GM19438 (cell line): Measurements from ENCODE around the gene GIPC1.
"Not testable (repeated sequence)": the region's sequence is repeated elsewhere in the genome, so short reads cannot be mapped to it uniquely, and the experiment has no call there.

Experiments used
- ATAC-seq: cut with Tn5 transposase; IDR thresholded peaks from one replicate; pipeline ENCODE4 v1.9.1; 2021; ENCODE audit warnings: low read depth; ENCODE audit not compliant: unreplicated experiment

GIPC1 gene, protein sequence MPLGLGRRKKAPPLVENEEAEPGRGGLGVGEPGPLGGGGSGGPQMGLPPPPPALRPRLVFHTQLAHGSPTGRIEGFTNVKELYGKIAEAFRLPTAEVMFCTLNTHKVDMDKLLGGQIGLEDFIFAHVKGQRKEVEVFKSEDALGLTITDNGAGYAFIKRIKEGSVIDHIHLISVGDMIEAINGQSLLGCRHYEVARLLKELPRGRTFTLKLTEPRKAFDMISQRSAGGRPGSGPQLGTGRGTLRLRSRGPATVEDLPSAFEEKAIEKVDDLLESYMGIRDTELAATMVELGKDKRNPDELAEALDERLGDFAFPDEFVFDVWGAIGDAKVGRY

DNA sequence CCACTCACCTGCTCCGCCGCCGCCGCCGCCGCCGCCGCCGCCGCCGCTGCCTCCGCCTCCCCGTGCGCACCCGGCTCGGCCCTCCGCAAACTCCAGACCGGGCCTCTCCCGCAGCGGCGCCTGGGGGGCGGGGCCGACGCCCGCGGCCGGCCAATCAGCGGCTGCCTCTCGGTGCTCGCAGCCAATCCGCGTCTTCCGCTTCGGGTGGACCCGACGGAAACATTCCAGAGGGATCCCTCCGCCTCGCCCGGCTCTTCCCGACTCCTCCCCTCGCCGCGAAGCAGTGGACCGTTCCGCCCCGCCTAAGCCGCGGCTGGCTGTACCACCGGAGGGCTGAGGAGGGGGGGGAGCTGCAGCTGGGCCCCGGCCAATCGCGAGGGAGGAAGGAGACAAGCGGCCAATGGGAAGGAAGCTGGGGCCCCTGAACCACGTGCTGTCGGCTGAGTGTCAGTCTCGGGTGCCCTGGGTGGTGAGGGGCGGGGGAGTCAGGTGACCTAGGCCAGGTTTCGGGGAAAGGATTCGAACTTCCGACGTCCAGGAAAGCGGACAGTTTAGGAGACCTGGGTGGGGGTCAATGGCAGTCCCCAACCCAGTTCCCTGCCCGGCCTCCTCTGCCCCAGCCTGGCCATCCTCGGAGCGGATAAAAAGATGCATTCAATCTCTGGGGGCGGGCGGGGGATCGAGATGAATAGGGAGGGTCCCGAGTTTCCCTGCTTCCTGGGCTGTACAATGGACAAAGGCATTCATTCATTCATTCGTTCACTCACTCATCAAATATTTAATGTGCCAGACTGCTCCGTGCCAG lies at the start of gene GIPC1:
Gene GIPC1, minus strand, starts transcription at position 99 of the 805 bp plus-strand sequence. CDS start 13,151 bp downstream, outside the sequence.
- ATAC-seq = peak; percentile 76

DNA sequence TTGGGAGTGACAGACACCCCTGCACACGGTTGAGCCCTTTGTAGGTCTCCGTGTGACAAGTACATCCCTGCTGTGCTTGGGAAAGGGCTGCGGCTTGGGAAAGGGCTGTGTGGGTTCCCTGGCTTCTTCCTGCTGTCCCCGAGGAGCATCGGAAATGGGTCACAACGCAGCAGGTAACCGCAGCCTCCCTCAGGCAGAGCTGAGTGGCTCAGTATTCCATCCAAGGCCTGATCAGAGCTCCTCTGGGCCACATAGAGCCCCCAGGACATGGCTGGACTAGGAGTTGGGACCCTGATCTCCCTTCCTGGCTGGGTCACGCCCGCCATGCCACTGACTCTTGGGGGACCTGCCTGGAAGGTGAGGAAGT lies 49.8 kb upstream of the GIPC1 start:
- ATAC-seq = no peak

DNA sequence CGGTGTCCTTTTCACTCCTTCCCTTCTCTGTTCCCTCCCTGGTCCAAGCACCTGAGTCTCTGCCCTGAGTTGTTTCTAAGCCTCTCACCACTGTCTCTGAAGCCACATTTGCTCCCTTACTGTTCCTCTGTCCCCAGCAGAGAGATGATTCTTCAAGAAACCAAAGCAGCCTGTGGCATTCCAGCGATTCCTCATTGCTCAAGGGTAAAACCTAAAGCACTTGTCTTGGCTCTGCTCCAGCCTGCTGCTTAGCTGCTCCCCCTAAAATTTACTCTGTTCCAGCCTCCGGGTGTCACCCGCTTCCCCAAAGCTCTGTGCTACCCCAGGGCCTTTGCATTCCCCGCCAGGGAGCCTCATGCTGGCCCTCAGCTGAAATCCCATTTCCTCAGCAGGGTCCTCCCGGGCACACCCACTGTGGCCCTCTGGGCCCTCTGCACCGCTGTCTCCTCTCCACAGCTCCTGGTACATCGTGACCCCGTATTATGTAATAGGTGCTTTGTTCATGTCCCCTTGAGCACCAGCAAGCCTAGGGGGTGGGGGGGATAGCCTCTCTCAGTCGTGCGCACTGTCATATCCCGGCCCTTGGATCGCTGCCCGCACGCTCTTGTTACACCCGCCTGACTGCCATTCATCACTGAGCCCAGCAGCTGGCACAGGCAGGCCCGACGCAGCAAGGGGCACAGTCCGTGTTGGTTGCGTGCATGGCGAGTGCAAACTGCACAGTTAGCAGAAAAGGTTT lies 49.2 kb upstream of the GIPC1 start:
- no peak for ATAC-seq

DNA sequence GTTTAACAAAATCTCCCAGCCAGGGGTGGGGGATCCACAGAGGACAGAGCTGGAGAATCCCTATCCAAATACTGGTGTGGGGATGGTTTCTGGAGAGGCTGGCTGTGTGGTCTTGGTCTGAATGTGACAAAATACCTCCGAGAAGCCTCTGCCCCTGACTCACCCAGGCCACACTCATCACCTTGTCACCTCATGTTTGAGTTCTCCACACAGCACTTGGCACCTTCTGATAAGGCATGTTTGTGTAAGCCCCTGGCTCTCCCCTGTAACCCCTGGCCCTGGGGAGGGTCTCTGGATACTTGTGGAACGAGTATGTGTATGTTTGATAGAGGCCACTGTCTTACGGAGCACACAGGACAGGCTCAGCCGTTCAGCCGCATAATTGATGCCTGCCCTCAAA lies 48.1 kb upstream of the GIPC1 start:
- ATAC-seq = no peak

DNA sequence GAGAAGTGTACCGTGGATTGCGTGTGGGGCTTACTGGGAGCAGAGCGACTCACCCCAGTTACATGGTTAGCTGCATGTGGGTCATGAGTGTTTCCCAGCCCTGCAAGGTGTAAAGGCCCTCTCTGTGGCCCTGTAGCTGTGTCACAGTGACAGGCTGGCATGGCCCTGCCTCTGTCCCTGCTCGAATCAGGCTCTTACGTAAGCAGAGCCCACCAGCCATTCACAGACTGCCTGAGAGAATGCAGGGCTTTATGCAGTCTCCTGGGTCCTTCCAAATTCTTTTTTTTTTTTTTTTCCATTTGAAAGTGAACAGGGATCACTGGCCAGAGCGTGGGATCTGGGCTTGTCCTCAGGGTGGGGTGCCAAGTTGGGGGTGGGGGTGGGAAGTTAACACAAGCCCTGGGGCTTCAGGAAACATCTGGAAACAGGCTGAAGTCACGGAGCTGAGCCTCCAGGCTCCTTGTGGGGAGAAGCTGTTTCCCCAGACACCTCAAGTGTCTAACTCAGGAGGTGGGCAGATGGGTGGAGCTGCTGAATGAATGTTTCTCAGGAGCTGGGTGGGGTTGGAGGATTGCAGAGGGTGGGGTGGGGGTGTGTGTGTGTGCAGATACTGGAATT lies 46.9 kb upstream of the GIPC1 start:
- ATAC-seq = no peak

DNA sequence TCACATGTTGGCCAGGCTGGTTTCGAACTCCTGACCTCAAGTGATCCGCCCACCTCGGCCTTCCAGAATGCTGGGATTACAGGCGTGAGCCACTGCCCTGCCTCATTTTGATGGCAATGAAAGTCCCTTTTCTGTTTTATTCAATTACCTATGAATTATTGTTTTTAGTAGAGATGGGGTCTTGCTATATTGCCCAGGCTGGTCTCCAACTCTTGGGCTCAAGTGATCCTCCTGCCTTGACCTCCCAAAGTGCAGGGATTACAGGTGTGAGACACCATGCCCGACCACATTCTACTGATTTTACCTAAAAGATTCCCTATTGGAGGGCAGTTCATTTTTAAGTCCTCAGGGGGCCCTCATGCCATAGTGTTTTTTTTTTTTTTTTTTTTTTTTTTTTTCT lies 46.1 kb upstream of the GIPC1 start:
- ATAC-seq = not testable (repeated sequence)

DNA sequence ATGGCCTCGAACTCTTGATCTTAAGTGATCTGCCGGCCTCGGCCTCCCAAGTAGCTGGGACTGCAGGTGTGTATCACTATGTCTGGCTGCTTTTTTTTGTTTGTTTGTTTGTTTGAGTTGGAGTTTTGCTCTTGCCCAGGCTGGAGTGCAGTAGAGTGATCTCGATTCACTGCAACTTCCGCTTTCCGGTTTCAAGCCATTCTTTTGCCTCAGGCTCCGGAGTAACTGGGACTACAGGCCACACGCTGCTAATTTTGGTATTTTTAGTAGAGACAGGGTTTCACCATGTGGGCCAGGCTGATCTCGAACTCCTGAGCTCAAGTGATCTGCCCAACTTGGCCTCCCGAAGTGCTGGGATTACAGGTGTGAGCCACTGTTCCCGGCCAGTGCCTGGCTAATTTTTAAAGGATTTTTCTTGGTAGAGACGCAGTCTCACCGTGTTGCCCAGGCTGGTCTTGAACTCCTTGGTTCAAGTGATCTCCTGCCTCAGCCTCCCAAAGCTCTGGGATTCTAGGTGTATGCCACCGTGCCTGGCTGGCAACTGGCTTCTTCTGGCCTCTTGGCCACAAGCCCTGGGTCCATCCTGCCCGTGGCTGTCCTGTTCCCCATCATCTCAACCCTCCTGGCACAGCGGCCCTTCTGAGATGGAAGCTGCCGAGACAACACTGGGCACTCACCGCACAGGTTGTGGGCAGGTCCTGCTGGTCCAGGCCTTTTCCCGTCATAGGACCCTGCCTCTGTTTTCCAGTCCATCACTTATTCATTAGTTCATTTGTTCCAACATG lies 45.0 kb upstream of the GIPC1 start:
- ATAC-seq = no peak

DNA sequence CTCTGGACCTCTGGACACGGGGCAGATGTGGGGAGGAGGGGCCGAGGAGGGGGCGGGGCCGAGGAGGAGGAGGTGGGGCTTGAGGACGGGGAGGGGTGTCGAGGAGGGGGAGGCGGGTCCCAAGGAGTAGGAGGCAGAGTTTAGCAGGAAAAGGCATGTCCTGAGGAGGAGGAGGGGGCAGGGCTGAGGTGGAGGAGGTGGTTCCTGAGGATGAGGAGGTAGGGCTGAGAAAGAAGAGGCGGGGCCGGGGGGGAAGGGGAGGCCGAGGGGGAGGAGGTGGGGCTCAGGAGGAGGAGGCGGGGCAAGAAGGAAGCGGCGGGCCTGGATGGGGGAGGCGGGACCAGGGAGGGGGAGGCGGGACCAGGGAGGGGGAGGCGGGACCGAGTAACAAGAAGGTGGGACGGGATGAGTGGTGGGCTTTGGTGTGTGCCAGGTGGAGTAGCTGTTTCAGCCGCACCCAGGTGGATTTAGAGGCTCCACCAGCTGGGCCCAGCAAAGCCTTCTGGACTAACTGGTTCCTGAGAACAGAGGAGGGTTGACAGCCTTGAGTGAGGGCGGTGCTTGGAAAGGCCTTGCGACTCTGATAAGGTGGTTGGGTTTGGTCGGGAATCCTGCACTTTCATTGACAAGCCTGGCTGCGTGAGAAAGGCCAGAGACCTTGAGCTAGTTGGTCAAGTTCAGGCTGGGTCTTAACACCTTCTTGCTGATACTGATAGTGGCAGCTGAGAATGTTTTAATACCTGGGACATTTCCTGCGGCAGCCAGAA lies 41.2 kb upstream of the GIPC1 start:
- no peak for ATAC-seq

DNA sequence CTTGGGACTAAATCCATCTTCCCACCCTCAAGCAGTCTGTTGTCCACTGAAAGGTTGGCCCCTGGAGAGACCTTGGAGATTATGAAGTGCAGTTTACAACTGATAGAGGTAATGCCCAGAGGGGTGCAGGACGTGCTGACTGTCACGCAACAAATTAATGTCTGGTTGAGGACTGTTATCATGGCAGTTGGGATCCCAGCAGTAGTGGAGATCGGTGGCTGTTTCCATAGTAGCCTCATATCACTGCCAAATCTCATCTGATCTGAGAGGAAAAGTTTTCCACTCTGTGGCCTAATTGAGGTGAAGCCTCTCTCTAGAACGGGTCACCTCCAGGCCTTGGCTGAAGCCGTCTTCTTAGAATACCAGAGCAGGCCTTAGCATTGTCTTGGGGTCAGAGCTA lies 37.5 kb upstream of the GIPC1 start:
- ATAC-seq = no peak

DNA sequence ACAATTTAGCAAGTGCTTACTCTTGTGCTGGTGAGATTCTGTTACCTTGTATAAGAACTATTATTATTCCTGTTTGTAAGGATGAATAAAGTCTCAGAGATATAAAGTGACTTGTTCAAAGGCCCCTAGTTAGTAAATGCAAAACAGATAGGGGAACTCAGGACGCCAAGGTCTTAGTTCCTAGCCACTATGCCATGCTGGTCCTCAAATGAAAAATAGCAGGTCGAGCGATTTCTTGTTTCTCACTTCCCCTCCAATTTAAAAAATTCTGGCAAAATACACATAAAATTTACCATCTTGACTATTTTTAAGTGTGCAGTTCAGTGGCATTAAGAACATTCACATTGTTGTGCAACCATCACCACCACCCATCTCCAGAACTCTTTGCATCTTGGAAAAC lies 34.6 kb upstream of the GIPC1 start:
- no peak for ATAC-seq

DNA sequence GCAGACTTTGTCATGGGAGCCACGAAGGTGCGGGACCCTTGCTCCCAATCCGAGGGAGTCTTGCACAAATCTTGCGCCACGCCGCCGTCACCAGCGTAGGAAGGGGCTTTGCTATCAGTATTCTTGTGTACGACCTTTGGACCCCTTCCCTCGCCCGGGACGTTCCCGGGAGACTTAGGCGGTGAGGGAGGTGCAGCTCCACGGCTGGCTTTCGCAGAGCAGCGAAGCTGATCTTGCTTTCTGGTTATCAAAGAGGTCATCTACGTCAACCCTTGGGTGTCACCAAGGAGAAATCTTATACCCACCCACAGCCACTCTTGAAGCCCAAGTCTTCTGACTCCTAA lies 34.0 kb upstream of the GIPC1 start:
- ATAC-seq = no peak

DNA sequence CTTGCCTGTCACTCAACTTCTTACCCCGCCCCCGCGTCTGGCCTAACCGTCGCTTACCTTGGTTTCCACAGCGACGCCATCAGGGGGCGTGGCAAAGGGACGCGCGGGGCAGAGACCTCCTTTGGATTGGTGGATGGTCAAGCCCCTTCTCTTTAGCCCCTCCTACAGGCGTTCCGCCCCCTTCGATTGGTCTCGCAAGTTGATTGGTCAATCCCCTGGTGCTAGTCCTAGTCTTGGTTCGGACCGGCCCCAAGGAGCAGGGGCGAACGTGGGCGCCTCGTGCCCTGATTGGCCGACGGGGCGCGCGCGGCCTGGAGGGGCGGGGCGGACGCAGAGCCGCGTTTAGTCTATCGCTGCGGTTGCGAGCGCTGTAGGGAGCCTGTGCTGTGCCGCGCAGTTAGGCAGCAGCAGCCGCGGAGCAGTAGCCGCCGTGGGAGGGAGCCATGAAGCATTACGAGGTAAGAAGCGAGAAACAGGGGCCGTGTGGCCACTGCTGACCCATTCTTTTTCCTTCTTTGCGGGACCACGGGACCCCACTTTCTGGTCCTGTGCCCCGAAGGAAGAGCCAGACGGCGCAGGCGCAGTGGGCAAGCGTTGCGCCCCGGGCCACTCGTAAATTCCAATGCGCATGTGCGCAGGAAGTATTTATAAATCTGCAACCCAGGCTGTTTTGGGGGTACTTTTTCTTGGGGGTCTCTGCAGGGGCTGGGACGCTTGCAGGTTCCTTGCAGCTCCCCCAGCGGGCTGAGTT lies 33.5 kb upstream of the GIPC1 start, which contains the start of gene TECR:
Gene TECR, plus strand, starts transcription at position 341 of the 751 bp plus-strand sequence. Its CDS starts 103 bp downstream, at position 444.
- peak; percentile 96 for ATAC-seq

DNA sequence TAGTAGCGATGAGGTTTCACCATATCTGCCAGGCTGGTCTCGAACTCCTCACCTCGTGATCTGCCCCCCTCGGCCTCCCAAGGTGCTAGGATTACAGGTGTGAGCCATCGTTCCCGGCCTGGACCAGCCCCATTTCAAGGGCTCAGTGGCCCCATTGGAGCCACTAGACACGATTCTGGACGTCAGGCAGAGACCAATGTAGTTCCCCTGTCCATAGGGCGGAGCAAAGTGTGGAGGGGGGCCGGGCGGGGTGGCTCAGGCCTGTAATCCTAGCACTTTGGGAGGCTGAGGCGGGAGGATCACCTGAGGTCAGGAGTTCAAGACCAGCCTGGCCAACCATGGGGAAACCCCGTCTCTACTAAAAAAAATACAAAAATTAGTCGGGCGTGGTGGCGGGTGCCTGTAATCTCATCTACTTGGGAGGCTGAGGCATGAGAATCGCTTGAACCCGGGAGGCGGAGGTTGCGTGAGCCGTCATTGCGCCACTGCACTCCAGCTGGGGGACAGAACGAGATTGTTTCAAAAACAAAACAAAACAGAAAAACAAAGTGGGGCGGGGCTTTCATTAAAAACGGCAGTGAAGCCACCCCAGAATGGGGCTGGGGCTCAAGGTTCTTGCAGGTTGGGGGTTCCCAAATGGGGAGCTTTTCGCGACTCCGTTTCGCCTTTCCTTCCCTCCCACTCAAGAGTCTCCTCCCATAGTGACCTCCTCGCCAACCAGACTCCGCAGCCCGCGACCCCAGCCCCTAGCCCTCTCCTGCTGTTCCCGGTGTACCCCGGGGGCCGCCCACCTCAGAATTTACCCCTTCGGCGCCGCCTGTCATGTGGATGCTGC lies 32.7 kb upstream of the GIPC1 start:
- no peak for ATAC-seq

DNA sequence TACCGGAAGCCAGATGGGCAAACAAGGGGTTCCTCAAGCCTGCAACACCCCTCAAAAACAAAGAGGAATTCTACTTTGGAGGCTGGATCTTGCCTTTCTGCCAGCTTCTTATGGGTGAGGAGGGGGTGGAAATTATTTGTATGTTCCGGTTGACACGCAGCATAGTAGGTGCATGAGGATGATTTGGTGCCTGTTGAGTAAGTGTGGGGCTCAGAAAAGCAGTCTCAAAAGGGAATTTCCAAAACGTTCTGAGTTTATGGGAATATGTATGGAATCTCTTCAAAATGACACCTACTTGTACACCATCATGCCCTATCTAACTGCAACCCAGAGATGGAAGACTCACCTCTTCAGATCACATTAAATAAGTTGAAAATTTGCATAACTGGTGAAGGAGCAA lies 30.5 kb upstream of the GIPC1 start:
- ATAC-seq = no peak

DNA sequence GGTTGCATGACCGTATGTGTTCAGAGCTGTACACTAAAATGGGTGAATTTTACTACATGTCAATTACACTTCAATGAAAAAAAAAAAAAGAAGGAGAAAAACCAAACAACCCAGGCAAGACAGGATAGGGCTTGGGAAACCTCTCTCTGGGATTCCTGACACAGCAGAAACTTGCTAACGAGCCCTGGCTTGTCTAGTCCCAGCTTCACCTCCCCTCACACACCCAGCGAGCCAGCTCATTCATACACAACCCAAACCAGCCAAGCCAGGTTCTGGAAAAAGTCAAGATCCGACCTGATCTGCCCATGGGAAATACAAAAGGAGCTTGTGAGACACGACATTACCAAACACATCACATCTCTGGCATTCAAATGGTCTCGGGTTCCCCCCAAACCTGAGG lies 29.8 kb upstream of the GIPC1 start:
- ATAC-seq = no peak

DNA sequence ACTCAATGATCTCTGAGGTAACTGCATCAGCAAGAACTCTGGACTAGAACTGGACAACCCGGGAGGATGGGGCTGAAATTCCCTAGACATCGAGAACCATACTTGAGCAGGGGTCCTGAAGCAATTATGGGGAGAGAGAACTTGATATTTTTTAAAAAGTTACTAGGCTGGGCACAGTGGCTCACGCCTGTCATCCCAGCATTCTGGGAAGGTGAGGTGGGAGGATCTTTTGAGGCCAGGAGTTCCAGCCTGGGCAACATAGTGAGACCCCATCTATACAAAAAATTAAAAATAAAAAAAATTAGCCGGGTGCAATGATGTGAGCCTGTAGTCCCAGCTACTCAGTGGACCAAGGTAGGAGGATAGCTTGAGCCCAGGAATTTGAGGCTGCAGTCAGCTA lies 24.6 kb upstream of the GIPC1 start:
- ATAC-seq = no peak

DNA sequence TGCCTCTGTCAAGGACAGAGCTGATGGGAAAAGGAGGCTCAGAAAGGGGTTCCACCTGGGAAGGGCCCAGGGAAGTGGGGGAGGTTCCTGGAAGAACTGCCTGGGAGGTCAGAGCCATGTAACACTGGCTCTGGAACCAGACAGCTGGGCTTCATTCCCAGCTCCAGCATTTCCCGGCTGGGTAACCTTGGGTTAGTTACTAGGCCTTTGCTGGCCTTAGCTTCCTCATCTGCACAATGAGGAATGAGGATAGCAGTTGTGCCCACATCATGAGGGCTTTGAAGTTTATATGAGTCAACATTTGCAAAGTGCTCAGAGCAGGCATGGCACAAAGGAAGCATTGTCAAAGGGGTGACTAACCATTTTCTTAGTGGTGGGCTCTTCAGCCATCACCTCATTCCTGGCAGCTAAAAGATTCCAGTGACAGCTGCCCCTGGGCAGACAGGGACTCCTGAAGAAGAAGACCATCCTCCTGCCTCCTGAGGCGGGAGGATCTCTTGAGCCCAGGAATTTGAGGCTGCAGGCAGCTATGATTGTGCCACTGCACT lies 24.0 kb upstream of the GIPC1 start:
- ATAC-seq = no peak
